CD4-positive, alpha-beta memory T cell (primary cell): Measurements from ENCODE around the gene EPHB1. TPM values are rescaled to one million over a fixed set of nuclear protein-coding genes. Genes with fewer than 3 reads are reported as not detected.
A peak's percentile ranks its signal among the peaks of the same experiment; 100 is the strongest.

Source experiments
- CTCF ChIA-PET: fragments of 350-600 bp; sonication (Branson Sonifier 250); formaldehyde crosslinking; loops from one replicate; lab custom pipeline; 2021; ENCODE audit warnings: inconsistent platforms; ENCODE audit not compliant: partially characterized antibody; lab: Charles Lee
- POLR2A ChIA-PET: fragments of 350-600 bp; sonication (Branson Sonifier 250); formaldehyde crosslinking; loops from one replicate; lab custom pipeline; 2021; ENCODE audit not compliant: partially characterized antibody; lab: Charles Lee
- DNase-seq, 5 donors: peaks; one replicate each; pipeline versions ENCODE4 v3.0.0 to v3.0.0-alpha.2; 2020 to 2022; ENCODE audit warnings: mixed read lengths in 1 of 5
- H3K27ac ChIP-seq: one replicate; pipeline ENCODE4 v1.7.0; 2013; ENCODE audit warnings: low read depth, low read length
- H3K27me3 ChIP-seq: 2 replicates; pipeline ENCODE4 v1.7.0; 2013; ENCODE audit warnings: mild to moderate bottlenecking, low read length, moderate library complexity; ENCODE audit not compliant: insufficient read depth
- H3K36me3 ChIP-seq: 2 replicates; pipeline ENCODE4 v1.7.0; 2013; ENCODE audit warnings: mild to moderate bottlenecking, low read length, moderate library complexity; ENCODE audit not compliant: insufficient read depth
- H3K4me1 ChIP-seq: 2 replicates; pipeline ENCODE4 v1.7.0; 2013; ENCODE audit warnings: mild to moderate bottlenecking, low read length, moderate library complexity; ENCODE audit not compliant: insufficient read depth
- H3K4me3 ChIP-seq, 2 donors: one replicate each; pipeline ENCODE4 v1.7.0; 2013; ENCODE audit warnings: low read length in 2 of 2, mild to moderate bottlenecking in 1 of 2
- H3K9me3 ChIP-seq, 2 donors: one replicate each; pipeline ENCODE4 v1.7.0; 2013; ENCODE audit warnings: low read length in 2 of 2, control low read depth in 1 of 2; ENCODE audit not compliant: control insufficient read depth in 1 of 2
- H3K27ac Mint-ChIP-seq, 7 donors: one replicate each; pipeline ENCODE4 v1.8.0; 2020 to 2021; ENCODE audit warnings: mixed read lengths in 7 of 7, mild to moderate bottlenecking in 6 of 7, inconsistent platforms in 3 of 7, moderate library complexity in 3 of 7
- H3K27me3 Mint-ChIP-seq, 2 donors: one replicate each; pipeline ENCODE4 v1.8.0; 2020 to 2021; ENCODE audit warnings: mixed read lengths in 2 of 2
- H3K36me3 Mint-ChIP-seq, 2 donors: one replicate each; pipeline ENCODE4 v1.8.0; 2020 to 2021; ENCODE audit warnings: mixed read lengths in 2 of 2, inconsistent platforms in 1 of 2, mild to moderate bottlenecking in 1 of 2
- H3K4me1 Mint-ChIP-seq, 4 donors: one replicate each; pipeline ENCODE4 v1.8.0; 2020 to 2021; ENCODE audit warnings: mixed read lengths in 4 of 4, mild to moderate bottlenecking in 1 of 4
- H3K4me3 Mint-ChIP-seq, 8 donors: one replicate each; pipeline ENCODE4 v1.8.0; 2020 to 2021; ENCODE audit warnings: mixed read lengths in 8 of 8, mild to moderate bottlenecking in 7 of 8, moderate library complexity in 6 of 8, inconsistent platforms in 3 of 8
- H3K9me3 Mint-ChIP-seq, 8 donors: one replicate each; pipeline ENCODE4 v1.8.0; 2020 to 2021; ENCODE audit warnings: mixed read lengths in 8 of 8, mild to moderate bottlenecking in 5 of 8, inconsistent platforms in 3 of 8, moderate library complexity in 1 of 8
- intact Hi-C: fragments of 100-400 bp; cut with micrococcal nuclease; formaldehyde crosslinking; loops from one replicate; pipeline ENCODE4 v1.15.1; 2023
- polyA plus RNA-seq, 2 donors: library from polyadenylated mRNA; unstranded; fragments of 300-500 nt; fragmentation: Illumina TruSeq; gene quantifications; one replicate each; pipeline ENCODE4 v1.2.3, GENCODE V29; 2021
- total RNA-seq, 2 experiments: library from RNA; stranded (reverse); gene quantifications; one replicate each; pipeline ENCODE4 v1.2.3, GENCODE V29; 2021

EPHB1 gene
- total and polyA plus RNA-seq, 4 experiments from 2014 or later: 0.30 to 0.69 (median 0.43) TPM; not detected in 1

- H3K4me3 Mint-ChIP-seq: no peak overlapping the region
- no peak for DNase-seq
- POLR2A ChIA-PET: no interaction called here
- H3K27me3 Mint-ChIP-seq: no peaks in the 10 kb centered on the region
- H3K36me3 Mint-ChIP-seq: no peaks in the 10 kb centered on the region
- H3K36me3 ChIP-seq: no peaks in the 10 kb centered on the region
- no peaks in the 10 kb centered on the region for H3K4me1 ChIP-seq
- no peaks in the 10 kb centered on the region for H3K9me3 ChIP-seq
- CTCF ChIA-PET: no interaction called here
- intact Hi-C loops: no loop called here
- no peak overlapping the region for H3K4me3 ChIP-seq
- no peaks in the 10 kb centered on the region for H3K27me3 ChIP-seq
- peaks cover 0 to 5% (median 0%) of the 10 kb centered on the region in 8 donors for H3K9me3 Mint-ChIP-seq
- H3K27ac ChIP-seq: no peak overlapping the region
- no peak overlapping the region for H3K27ac Mint-ChIP-seq
- H3K4me1 Mint-ChIP-seq: no peaks in the 10 kb centered on the region
Measured at GRCh38 chr3:135197856-135198255, 402.8 kb downstream of the EPHB1 start.

- Histone ChIP-seq H3K4me3 (no peak overlapping the region), H3K4me1 (no peaks in the 10 kb centered on the region), H3K27me3 (no peaks in the 10 kb centered on the region), H3K36me3 (no peaks in the 10 kb centered on the region), H3K9me3 (no peaks in the 10 kb centered on the region), H3K27ac (no peak overlapping the region)
- no peak for DNase-seq
- H3K4me1 Mint-ChIP-seq: no peaks in the 10 kb centered on the region
- CTCF ChIA-PET: no interaction called here
- no peaks in the 10 kb centered on the region for H3K36me3 Mint-ChIP-seq
- POLR2A ChIA-PET: no interaction called here
- no peaks in the 10 kb centered on the region for H3K27me3 Mint-ChIP-seq
- no peak overlapping the region for H3K4me3 Mint-ChIP-seq
- no peak overlapping the region for H3K27ac Mint-ChIP-seq
- H3K9me3 Mint-ChIP-seq: peaks cover 0 to 7% (median 0%) of the 10 kb centered on the region in 8 donors
- intact Hi-C loops: no loop called here
Measured at GRCh38 chr3:135199137-135199536, 404.1 kb downstream of the EPHB1 start.

GRCh38 chr3:135203026-135203425 lies 408.0 kb downstream of the EPHB1 start:
- H3K4me1 Mint-ChIP-seq: no peaks in the 10 kb centered on the region
- peaks cover 0 to 3% (median under 1%) of the 10 kb centered on the region in 8 donors for H3K9me3 Mint-ChIP-seq
- H3K4me3 Mint-ChIP-seq: no peak overlapping the region
- POLR2A ChIA-PET: no interaction called here
- no peak for DNase-seq
- Histone ChIP-seq H3K27me3 (no peaks in the 10 kb centered on the region), H3K4me1 (no peaks in the 10 kb centered on the region), H3K9me3 (no peaks in the 10 kb centered on the region), H3K27ac (no peak overlapping the region), H3K36me3 (no peaks in the 10 kb centered on the region), H3K4me3 (no peak overlapping the region)
- H3K27ac Mint-ChIP-seq: no peak overlapping the region
- intact Hi-C loops: no loop called here
- CTCF ChIA-PET: no interaction called here
- H3K36me3 Mint-ChIP-seq: no peaks in the 10 kb centered on the region
- H3K27me3 Mint-ChIP-seq: no peaks in the 10 kb centered on the region

- POLR2A ChIA-PET: no interaction called here
- intact Hi-C loops: no loop called here
- H3K9me3 Mint-ChIP-seq: peaks cover 0 to 3% (median 0%) of the 10 kb centered on the region in 8 donors
- no peaks in the 10 kb centered on the region for H3K36me3 Mint-ChIP-seq
- no peak overlapping the region for H3K4me3 Mint-ChIP-seq
- Histone ChIP-seq H3K4me1 (no peaks in the 10 kb centered on the region), H3K36me3 (no peaks in the 10 kb centered on the region), H3K9me3 (no peaks in the 10 kb centered on the region), H3K4me3 (no peak overlapping the region), H3K27me3 (no peaks in the 10 kb centered on the region), H3K27ac (no peak overlapping the region)
- CTCF ChIA-PET: no interaction called here
- no peaks in the 10 kb centered on the region for H3K4me1 Mint-ChIP-seq
- H3K27ac Mint-ChIP-seq: no peak overlapping the region
- H3K27me3 Mint-ChIP-seq: peaks cover 0 to 2% of the 10 kb centered on the region in 2 donors
- DNase-seq: no peak
Measured at GRCh38 chr3:135213213-135213612, 418.2 kb downstream of the EPHB1 start.

- Histone ChIP-seq H3K27ac (no peak overlapping the region), H3K27me3 (no peaks in the 10 kb centered on the region), H3K36me3 (no peaks in the 10 kb centered on the region), H3K4me1 (no peaks in the 10 kb centered on the region), H3K4me3 (no peak overlapping the region), H3K9me3 (no peaks in the 10 kb centered on the region)
- Mint-ChIP-seq H3K27me3 (peaks cover 0 to 2% of the 10 kb centered on the region in 2 donors), H3K36me3 (no peaks in the 10 kb centered on the region), H3K27ac (no peak overlapping the region), H3K4me1 (no peaks in the 10 kb centered on the region), H3K4me3 (peak overlapping the region in 1 of 8 donors; percentile 31), H3K9me3 (peaks cover 0 to 4% (median under 1%) of the 10 kb centered on the region in 8 donors)
- intact Hi-C loops: no loop called here
- CTCF ChIA-PET: no interaction called here
- no peak for DNase-seq
- POLR2A ChIA-PET: no interaction called here
Measured at GRCh38 chr3:135213822-135214221, 418.8 kb downstream of the EPHB1 start.

GRCh38 chr3:135214400-135214799 lies 419.3 kb downstream of the EPHB1 start:
- DNase-seq: no peak
- Mint-ChIP-seq H3K27me3 (peaks cover 0 to 2% of the 10 kb centered on the region in 2 donors), H3K36me3 (no peaks in the 10 kb centered on the region), H3K4me3 (no peak overlapping the region), H3K9me3 (peaks cover 0 to 5% (median 2%) of the 10 kb centered on the region in 8 donors), H3K4me1 (no peaks in the 10 kb centered on the region), H3K27ac (peak overlapping the region in 1 of 7 donors; percentile 2)
- Histone ChIP-seq H3K36me3 (no peaks in the 10 kb centered on the region), H3K9me3 (no peaks in the 10 kb centered on the region), H3K4me3 (no peak overlapping the region), H3K27me3 (no peaks in the 10 kb centered on the region), H3K27ac (no peak overlapping the region), H3K4me1 (no peaks in the 10 kb centered on the region)
- intact Hi-C loops: no loop called here
- CTCF ChIA-PET: no interaction called here
- POLR2A ChIA-PET: no interaction called here

- Mint-ChIP-seq H3K27ac (no peak overlapping the region), H3K36me3 (no peaks in the 10 kb centered on the region), H3K27me3 (peaks cover 0 to 2% of the 10 kb centered on the region in 2 donors), H3K4me1 (no peaks in the 10 kb centered on the region), H3K4me3 (no peak overlapping the region), H3K9me3 (peaks cover 0 to 9% (median 2%) of the 10 kb centered on the region in 8 donors)
- Histone ChIP-seq H3K27ac (no peak overlapping the region), H3K36me3 (no peaks in the 10 kb centered on the region), H3K4me3 (no peak overlapping the region), H3K4me1 (no peaks in the 10 kb centered on the region), H3K27me3 (no peaks in the 10 kb centered on the region), H3K9me3 (no peaks in the 10 kb centered on the region)
- DNase-seq: no peak
- intact Hi-C loops: no loop called here
- ChIA-PET CTCF (no interaction called here), POLR2A (no interaction called here)
Measured at GRCh38 chr3:135215516-135215915, 420.5 kb downstream of the EPHB1 start.

- Mint-ChIP-seq H3K27ac (no peak overlapping the region), H3K27me3 (peaks cover 0 to 2% of the 10 kb centered on the region in 2 donors), H3K4me3 (no peak overlapping the region), H3K4me1 (no peaks in the 10 kb centered on the region), H3K36me3 (no peaks in the 10 kb centered on the region), H3K9me3 (peaks cover 0 to 9% (median 2%) of the 10 kb centered on the region in 8 donors)
- intact Hi-C loops: no loop called here
- Histone ChIP-seq H3K4me1 (no peaks in the 10 kb centered on the region), H3K36me3 (no peaks in the 10 kb centered on the region), H3K27me3 (no peaks in the 10 kb centered on the region), H3K9me3 (no peaks in the 10 kb centered on the region), H3K4me3 (no peak overlapping the region), H3K27ac (no peak overlapping the region)
- no peak for DNase-seq
- ChIA-PET POLR2A (no interaction called here), CTCF (no interaction called here)
Measured at GRCh38 chr3:135216659-135217058, 421.6 kb downstream of the EPHB1 start.
